ENCODE measurements around the gene LSAMP. TPM values are rescaled to one million over a fixed set of nuclear protein-coding genes. Genes with fewer than 3 reads are reported as not detected.

LSAMP gene
- total RNA-seq, 3 donors from 2014 or later = 0.78 to 39.8 (median 1.9) TPM

- DNase-seq = no peak
- Histone ChIP-seq H3K36me3 (ENCODE audit: low read depth) (no peaks in the 10 kb centered on the region), H3K4me3 (no peak overlapping the region), H3K9me3 (no peaks in the 10 kb centered on the region), H3K4me1 (ENCODE audit: low read depth) (no peaks in the 10 kb centered on the region)
- intact Hi-C loops (cut with DNase I, micrococcal nuclease) = no loop called here
- ATAC-seq = no peak
- TF ChIP-seq CTCF (IDR thresholded peaks at IDR 0.05) = no peak
These were observed 130.8 kb downstream of the LSAMP start for GRCh38 chr3:116314476-116314875.

GRCh38 chr3:116306720-116307119 is 138.6 kb downstream of the LSAMP start:
- no peaks in the 10 kb centered on the region for H3K36me3 ChIP-seq (ENCODE audit: low read depth)
- H3K9me3 ChIP-seq = no peaks in the 10 kb centered on the region
- DNase-seq = no peak
- no peak overlapping the region for H3K4me3 ChIP-seq
- intact Hi-C loops (cut with DNase I, micrococcal nuclease) = no loop called here
- no peak for ATAC-seq
- H3K4me1 ChIP-seq (ENCODE audit: low read depth) = no peaks in the 10 kb centered on the region
- TF ChIP-seq CTCF (IDR thresholded peaks at IDR 0.05) = no peak

GRCh38 chr3:116306149-116306548 is 139.1 kb downstream of the LSAMP start:
- Histone ChIP-seq H3K4me3 (no peak overlapping the region), H3K9me3 (no peaks in the 10 kb centered on the region), H3K4me1 (ENCODE audit: low read depth) (no peaks in the 10 kb centered on the region), H3K36me3 (ENCODE audit: low read depth) (no peaks in the 10 kb centered on the region)
- DNase-seq (no peak), ATAC-seq (no peak)
- intact Hi-C loops (cut with DNase I, micrococcal nuclease) = no loop called here
- TF ChIP-seq CTCF (IDR thresholded peaks at IDR 0.05) = no peak

- intact Hi-C loops (cut with DNase I, micrococcal nuclease) = no loop called here
- Histone ChIP-seq H3K4me1 (ENCODE audit: low read depth) (no peaks in the 10 kb centered on the region), H3K4me3 (no peak overlapping the region), H3K9me3 (no peaks in the 10 kb centered on the region), H3K36me3 (ENCODE audit: low read depth) (no peaks in the 10 kb centered on the region)
- no peak for TF ChIP-seq CTCF (IDR thresholded peaks at IDR 0.05)
- DNase-seq (no peak), ATAC-seq (no peak)
These were observed 143.1 kb downstream of the LSAMP start for GRCh38 chr3:116302087-116302747.

- Histone ChIP-seq H3K4me3 (no peak overlapping the region), H3K9me3 (no peaks in the 10 kb centered on the region), H3K36me3 (ENCODE audit: low read depth) (no peaks in the 10 kb centered on the region), H3K4me1 (ENCODE audit: low read depth) (no peaks in the 10 kb centered on the region)
- no peak for DNase-seq
- intact Hi-C loops (cut with DNase I, micrococcal nuclease) = no loop called here
- no peak for TF ChIP-seq CTCF (IDR thresholded peaks at IDR 0.05)
- no peak for ATAC-seq
These were observed 143.9 kb downstream of the LSAMP start for GRCh38 chr3:116301422-116301821.

GRCh38 chr3:116300226-116300625 is 145.1 kb downstream of the LSAMP start:
- Histone ChIP-seq H3K9me3 (no peaks in the 10 kb centered on the region), H3K4me3 (no peak overlapping the region), H3K36me3 (ENCODE audit: low read depth) (no peaks in the 10 kb centered on the region), H3K4me1 (ENCODE audit: low read depth) (no peaks in the 10 kb centered on the region)
- no peak for TF ChIP-seq CTCF (IDR thresholded peaks at IDR 0.05)
- ATAC-seq (no peak), DNase-seq (no peak)
- intact Hi-C loops (cut with DNase I, micrococcal nuclease) = no loop called here
